ENCODE results near the gene ATP13A5. TPM values are rescaled to one million over a fixed set of nuclear protein-coding genes. Genes with fewer than 3 reads are reported as not detected.

Gene ATP13A5
- total and polyA plus RNA-seq, 2 of the 8 experiments (the other 6 are each of a cell fraction or from before 2014, with no cell fraction given), result not detected

DNA sequence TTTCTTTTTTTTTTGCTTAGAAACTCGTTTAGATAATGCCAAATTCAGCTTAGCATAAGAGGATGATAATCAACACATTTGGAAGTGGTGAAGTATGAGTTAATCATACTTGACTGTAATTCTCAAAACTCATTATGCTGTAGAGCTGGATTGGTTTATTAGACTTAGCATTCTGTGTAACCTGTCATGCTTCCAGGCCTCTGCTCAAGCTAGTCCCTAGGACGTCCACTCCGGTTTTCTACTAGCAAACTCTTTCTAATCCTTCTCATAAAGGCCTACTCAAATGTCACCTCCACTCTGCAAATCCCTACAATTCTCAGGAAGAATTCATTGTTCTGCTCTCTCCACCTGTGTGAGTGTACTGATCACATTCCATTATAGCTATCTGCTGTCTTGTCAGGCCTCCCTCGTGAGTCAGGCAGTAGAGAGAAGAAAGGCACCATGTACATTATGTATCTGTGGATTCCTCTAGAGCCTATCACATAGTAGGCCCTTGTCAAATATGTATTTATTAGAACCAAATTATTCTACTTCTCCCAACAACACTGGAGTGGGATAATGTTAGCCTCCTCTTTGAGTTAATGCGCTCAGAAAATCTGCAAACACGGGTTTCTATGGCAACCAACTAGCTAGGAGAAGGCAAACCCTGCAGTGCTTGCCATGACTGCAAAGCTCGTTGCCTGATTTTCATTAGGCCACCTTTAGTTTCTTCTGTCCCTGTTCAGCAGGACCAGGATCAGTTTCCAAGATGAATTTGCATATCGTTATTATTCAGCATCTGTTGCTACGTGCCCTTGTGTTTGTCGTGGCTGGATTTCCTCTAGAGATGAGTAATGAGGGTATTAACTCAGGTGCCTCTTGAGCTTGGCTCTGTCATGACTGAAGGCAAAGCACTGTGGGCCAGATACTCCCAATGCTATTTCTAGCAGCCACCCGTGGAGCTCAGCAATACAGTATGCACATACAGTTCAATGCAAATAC, 30.7 kb downstream of the ATP13A5 start:
- no peaks in the 10 kb centered on the region for H3K36me3 ChIP-seq (ENCODE audit: control insufficient read depth in 2 of 4, insufficient read depth in 4 of 4, low read length in 3 of 4)
- no peak overlapping the region for H3K9ac ChIP-seq (replicated peaks in 1 of 4; ENCODE audit: extremely low read depth in 1 of 4, low read depth in 3 of 4, low read length in 3 of 4)
- no peak overlapping the region for H2BK5ac ChIP-seq (ENCODE audit: low read depth, low read length)
- H3K79me2 ChIP-seq (ENCODE audit: control insufficient read depth in 1 of 2, insufficient read depth in 2 of 2, low read length in 2 of 2), result no peaks in the 10 kb centered on the region
- POLR2A ChIA-PET (ENCODE audit: partially characterized antibody), result interaction anchor here (0.8 to 1.3 kb wide), 2 partner anchors 14 to 106 kb away, joined by 3 to 4 read pairs; partner anchors contain the start of gene PLAAT1
- no peak overlapping the region for H2BK20ac ChIP-seq (ENCODE audit: low read length)
- H3K4me3 ChIP-seq (ENCODE audit: extremely low read depth in 1 of 4, insufficient read depth in 2 of 4, low read depth in 3 of 4, low read length in 4 of 4), result no peak overlapping the region
- H3K23me2 ChIP-seq (ENCODE audit: low read depth, low read length), result no peaks in the 10 kb centered on the region
- H4K91ac ChIP-seq (replicated peaks; ENCODE audit: insufficient read length, low read length), result no peak overlapping the region
- no peak overlapping the region for H2BK15ac ChIP-seq (ENCODE audit: low read length)
- no peak overlapping the region for H3K56ac ChIP-seq (replicated peaks; ENCODE audit: insufficient read length, low read depth, low read length)
- no peak overlapping the region for H3K14ac ChIP-seq (ENCODE audit: insufficient read length)
- 50% methylated on average over 11 of the region's 11 CpGs; no CpG with 5 or more reads in 1 of the 2 experiments for WGBS, 2 experiments (ENCODE audit: extremely low coverage in 1 of 2, insufficient coverage in 1 of 2, insufficient read length in 1 of 2, insufficient replicate concordance in 2 of 2, low coverage in 1 of 2, low lambda C conversion rate in 2 of 2, missing lambda C conversion rate in 1 of 2)
- DNase-seq (ENCODE audit: low read depth in 1 of 2, low spot score in 2 of 2) (no peak), FAIRE-seq (peak; percentile 24)
- no peaks in the 10 kb centered on the region for H3K9me3 ChIP-seq (ENCODE audit: insufficient read depth in 2 of 2, low read depth in 1 of 2, low read length in 1 of 2)
- H3K18ac ChIP-seq (ENCODE audit: extremely low read depth, low read length), result no peak overlapping the region
- CTCF ChIA-PET (ENCODE audit: partially characterized antibody), result interaction anchor here (0.9 kb wide), 2 partner anchors 12 to 157 kb away, joined by 3 read pairs; no protein-coding TSS in a partner anchor
- peak overlapping the region; percentile 36 to 57; a peak in 2 of 4 replicates for H3K4me2 ChIP-seq (ENCODE audit: insufficient read depth in 1 of 2, low read depth in 2 of 2, low read length in 2 of 2)
- no peak overlapping the region for H2AK5ac ChIP-seq (ENCODE audit: low read depth, low read length)
- no peak overlapping the region for H3K4ac ChIP-seq (replicated peaks; ENCODE audit: insufficient read length, low read depth, low read length)
- H2BK12ac ChIP-seq (ENCODE audit: low read depth, low read length), result no peak overlapping the region
- H3K27me3 ChIP-seq (replicated peaks in 1 of 4; ENCODE audit: control insufficient read depth in 3 of 4, extremely low read depth in 1 of 4, insufficient read depth in 3 of 4, low read length in 3 of 4), result peaks cover 0 to 2% (median 0%) of the 10 kb centered on the region in 4 experiments; a peak in 1 of 7 replicates
- peaks cover 3 to 21% (median 17%) of the 10 kb centered on the region in 4 experiments; a peak in 6 of 7 replicates for H3K4me1 ChIP-seq (replicated peaks in 1 of 4; ENCODE audit: control insufficient read depth in 3 of 4, insufficient read depth in 4 of 4, low read length in 3 of 4)
- H4K20me1 ChIP-seq (replicated peaks in 1 of 2; ENCODE audit: control insufficient read depth in 1 of 2, insufficient read depth in 2 of 2, low read length in 2 of 2), result no peaks in the 10 kb centered on the region
- no peak overlapping the region for H2BK120ac ChIP-seq (replicated peaks; ENCODE audit: low read depth, low read length)
- no peaks in the 10 kb centered on the region for H3K79me1 ChIP-seq (ENCODE audit: low read depth, low read length)
- no peak overlapping the region for H4K5ac ChIP-seq (ENCODE audit: insufficient read length, low read depth, low read length)
- H4K8ac ChIP-seq (ENCODE audit: extremely low read depth, insufficient read depth, low read length), result no peak overlapping the region
- H3K23ac ChIP-seq (ENCODE audit: insufficient read length), result no peak overlapping the region
- no peak overlapping the region for H2AFZ ChIP-seq (ENCODE audit: low read length)
- 0 out of 2 replicates have a peak overlapping the region, but pooled peaks have one; percentile 34 for H3K27ac ChIP-seq (ENCODE audit: low read depth, low read length)
- TF ChIP-seq RXRA (IDR thresholded peaks at IDR 0.05; ENCODE audit: insufficient read depth, low read depth, low read length) (no peak), TBP (IDR thresholded peaks at IDR 0.05; ENCODE audit: low read depth, low read length) (no peak), ZNF274 (IDR thresholded peaks at IDR 0.05; ENCODE audit: borderline replicate concordance, extremely low read depth, low read length) (no peak), JUND (IDR thresholded peaks at IDR 0.05; ENCODE audit: low read length) (no peak), SP2 (IDR thresholded peaks at IDR 0.05; ENCODE audit: low read length) (no peak), TEAD4 (IDR thresholded peaks at IDR 0.05; ENCODE audit: low read depth, low read length) (no peak), KDM4A (IDR thresholded peaks at IDR 0.05; ENCODE audit: low read depth, low read length, severe bottlenecking) (no peak)
- TF ChIP-seq, protein P1, sequence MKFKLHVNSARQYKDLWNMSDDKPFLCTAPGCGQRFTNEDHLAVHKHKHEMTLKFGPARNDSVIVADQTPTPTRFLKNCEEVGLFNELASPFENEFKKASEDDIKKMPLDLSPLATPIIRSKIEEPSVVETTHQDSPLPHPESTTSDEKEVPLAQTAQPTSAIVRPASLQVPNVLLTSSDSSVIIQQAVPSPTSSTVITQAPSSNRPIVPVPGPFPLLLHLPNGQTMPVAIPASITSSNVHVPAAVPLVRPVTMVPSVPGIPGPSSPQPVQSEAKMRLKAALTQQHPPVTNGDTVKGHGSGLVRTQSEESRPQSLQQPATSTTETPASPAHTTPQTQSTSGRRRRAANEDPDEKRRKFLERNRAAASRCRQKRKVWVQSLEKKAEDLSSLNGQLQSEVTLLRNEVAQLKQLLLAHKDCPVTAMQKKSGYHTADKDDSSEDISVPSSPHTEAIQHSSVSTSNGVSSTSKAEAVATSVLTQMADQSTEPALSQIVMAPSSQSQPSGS (IDR thresholded peaks at IDR 0.05; ENCODE audit: low read length), result no peak
- TF ChIP-seq, protein P2, sequence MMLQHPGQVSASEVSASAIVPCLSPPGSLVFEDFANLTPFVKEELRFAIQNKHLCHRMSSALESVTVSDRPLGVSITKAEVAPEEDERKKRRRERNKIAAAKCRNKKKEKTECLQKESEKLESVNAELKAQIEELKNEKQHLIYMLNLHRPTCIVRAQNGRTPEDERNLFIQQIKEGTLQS (IDR thresholded peaks at IDR 0.05; ENCODE audit: insufficient read depth, low read depth, low read length), result no peak
